ENCODE results near the gene CAMK1D.
"Not testable (repeated sequence)": the region's sequence is repeated elsewhere in the genome, so short reads cannot be mapped to it uniquely, and the experiment has no call there.

CAMK1D gene

GRCh38 chr10:12355384-12355783 is 6.0 kb downstream of the CAMK1D start:
- in situ Hi-C loops (cut with HindIII; ENCODE audit: low sequenced_read_pairs) = no loop called here

GRCh38 chr10:12357525-12358151 is 8.3 kb downstream of the CAMK1D start:
- TF ChIP-seq CTCF (IDR thresholded peaks at IDR 0.05; ENCODE audit: low read depth, low read length) = no peak
- no peak overlapping the region for H3K4me3 ChIP-seq (ENCODE audit: low read depth, low read length)
- in situ Hi-C loops (cut with HindIII; ENCODE audit: low sequenced_read_pairs) = no loop called here
- no peak for DNase-seq (ENCODE audit: low read depth, low spot score)

More at GRCh38 chr10:12355384-12355783, 6.0 kb downstream of the CAMK1D start:
- H3K4me3 ChIP-seq (ENCODE audit: low read depth, low read length) = no peak overlapping the region
- no peak for TF ChIP-seq CTCF (IDR thresholded peaks at IDR 0.05; ENCODE audit: low read depth, low read length)
- DNase-seq (ENCODE audit: low read depth, low spot score) = no peak

DNA sequence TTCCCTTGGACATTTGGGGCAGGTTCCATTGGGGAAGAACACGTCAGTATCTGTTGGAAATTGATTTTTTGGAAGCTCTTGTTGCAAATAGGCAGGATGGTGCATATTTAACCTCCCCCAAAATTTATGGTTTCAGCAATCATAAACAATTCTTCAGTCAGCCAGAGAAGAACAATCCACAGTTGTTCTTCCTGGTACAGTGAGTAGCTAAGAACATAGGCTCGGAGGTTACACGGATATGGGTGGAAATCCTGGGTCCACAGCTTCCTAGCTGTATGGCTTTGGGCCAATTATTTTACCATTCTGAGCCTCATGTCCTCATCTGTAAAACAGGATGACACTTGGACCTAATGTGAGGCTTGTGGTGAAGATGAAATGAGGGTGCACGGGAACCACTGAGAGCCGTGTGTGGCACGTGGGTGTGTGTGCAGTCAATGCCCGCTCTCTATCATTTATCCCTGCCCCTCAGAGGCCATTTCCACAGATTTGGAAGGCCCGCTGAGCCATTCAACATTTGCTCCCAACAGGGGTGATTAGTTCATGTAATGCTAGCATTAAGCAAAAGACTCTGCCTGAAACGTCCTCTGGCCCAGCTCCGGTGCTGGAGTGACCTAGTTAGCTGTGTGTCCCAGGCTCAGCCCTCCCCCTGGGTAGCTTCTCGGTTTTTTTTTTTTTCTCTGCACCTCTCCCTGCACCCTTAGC is 9.7 kb downstream of the CAMK1D start:
- no peak for TF ChIP-seq CTCF (IDR thresholded peaks at IDR 0.05; ENCODE audit: low read depth, low read length)
- no peak overlapping the region for H3K4me3 ChIP-seq (ENCODE audit: low read depth, low read length)
- DNase-seq (ENCODE audit: low read depth, low spot score) = no peak
- in situ Hi-C loops (cut with HindIII; ENCODE audit: low sequenced_read_pairs) = no loop called here

DNA sequence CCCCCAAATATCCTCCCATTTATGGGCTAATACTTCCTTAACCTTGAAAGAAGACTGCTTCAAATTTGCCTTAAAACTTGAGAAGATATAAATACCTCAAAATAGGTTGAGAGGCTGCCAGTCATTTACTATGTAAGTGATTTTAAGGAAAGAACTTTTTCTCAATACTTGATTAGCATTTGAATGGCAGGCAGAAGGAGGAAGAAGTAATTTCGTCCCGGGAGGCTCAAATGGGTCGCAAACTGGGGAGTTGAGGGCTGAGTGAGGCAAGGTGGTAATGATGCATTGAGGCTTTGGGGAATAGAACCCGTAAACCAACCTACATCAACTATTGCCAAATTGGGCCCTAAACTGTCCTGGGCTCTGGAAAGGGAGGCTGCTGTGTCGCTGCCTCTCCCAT is 11.1 kb downstream of the CAMK1D start:
- DNase-seq (ENCODE audit: low read depth, low spot score) = no peak
- no peak for TF ChIP-seq CTCF (IDR thresholded peaks at IDR 0.05; ENCODE audit: low read depth, low read length)
- no peak overlapping the region for H3K4me3 ChIP-seq (ENCODE audit: low read depth, low read length)
- in situ Hi-C loops (cut with HindIII; ENCODE audit: low sequenced_read_pairs) = no loop called here

GRCh38 chr10:12361115-12361514 is 11.8 kb downstream of the CAMK1D start:
- H3K4me3 ChIP-seq (ENCODE audit: low read depth, low read length); DNase-seq (ENCODE audit: low read depth, low spot score); in situ Hi-C loops (cut with HindIII; ENCODE audit: low sequenced_read_pairs): not testable (repeated sequence)

GRCh38 chr10:12364559-12364958 is 15.2 kb downstream of the CAMK1D start:
- in situ Hi-C loops (cut with HindIII; ENCODE audit: low sequenced_read_pairs) = no loop called here
- H3K4me3 ChIP-seq (ENCODE audit: low read depth, low read length) = no peak overlapping the region
- no peak for TF ChIP-seq CTCF (IDR thresholded peaks at IDR 0.05; ENCODE audit: low read depth, low read length)
- DNase-seq (ENCODE audit: low read depth, low spot score) = no peak

DNA sequence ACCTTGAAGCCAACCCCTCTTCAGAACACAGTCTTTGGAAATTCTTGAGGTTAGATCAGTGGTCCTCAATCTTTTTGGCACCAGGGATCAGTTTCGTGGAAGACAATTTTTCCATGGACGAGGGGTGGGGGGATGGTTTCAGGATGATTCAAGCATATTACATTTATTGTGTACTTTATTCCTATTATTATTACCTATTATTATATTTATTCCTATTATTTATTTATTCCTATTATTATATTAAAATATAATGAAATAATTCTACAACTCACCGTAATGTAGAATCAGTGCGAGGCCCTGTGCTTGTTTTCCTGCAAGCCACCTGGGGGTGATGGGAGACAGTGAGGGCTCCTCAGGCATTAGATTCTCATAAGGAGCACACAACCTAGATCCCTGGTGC is 17.9 kb downstream of the CAMK1D start:
- in situ Hi-C loops (cut with HindIII; ENCODE audit: low sequenced_read_pairs) = no loop called here
- DNase-seq (ENCODE audit: low read depth, low spot score) = no peak
- no peak for TF ChIP-seq CTCF (IDR thresholded peaks at IDR 0.05; ENCODE audit: low read depth, low read length)
- no peak overlapping the region for H3K4me3 ChIP-seq (ENCODE audit: low read depth, low read length)

Data from astrocyte of the spinal cord (primary cell).